HepG2 (cell line): ENCODE results near the gene SH3BGR.

Source experiments
- CTCF ChIP-seq: sonication (generic); formaldehyde crosslinking; IDR thresholded peaks from 2 replicates; pipeline ENCODE4 v1.5.0; 2020; ENCODE audit warnings: mild to moderate bottlenecking, missing genetic modification reagents, moderate library complexity
- KDM5A ChIP-seq: fragments of 200-600 bp; sonication (generic); IDR thresholded peaks from 2 replicates; pipeline ENCODE4 v1.7.0; 2018; ENCODE audit warnings: antibody characterized with exemption, mild to moderate bottlenecking, low read length, borderline replicate concordance
- STAG1 ChIP-seq: sonication (generic); formaldehyde crosslinking; IDR thresholded peaks from 2 replicates; pipeline ENCODE4 v1.4.0; 2020; ENCODE audit warnings: missing genetic modification reagents

GRCh38 chr21:39537571-39537970 lies 85.8 kb downstream of the SH3BGR start:
- no peak for TF ChIP-seq STAG1 (CRISPR knock-in tag)
- no peak for TF ChIP-seq KDM5A
- TF ChIP-seq CTCF: no peak
